Measurements from ENCODE around the gene RFFL.

RFFL gene

GRCh38 chr17:35081638-35082037 lies 18.1 kb upstream of the RFFL start:
- no peak for DNase-seq (ENCODE audit: low spot score)

DNA sequence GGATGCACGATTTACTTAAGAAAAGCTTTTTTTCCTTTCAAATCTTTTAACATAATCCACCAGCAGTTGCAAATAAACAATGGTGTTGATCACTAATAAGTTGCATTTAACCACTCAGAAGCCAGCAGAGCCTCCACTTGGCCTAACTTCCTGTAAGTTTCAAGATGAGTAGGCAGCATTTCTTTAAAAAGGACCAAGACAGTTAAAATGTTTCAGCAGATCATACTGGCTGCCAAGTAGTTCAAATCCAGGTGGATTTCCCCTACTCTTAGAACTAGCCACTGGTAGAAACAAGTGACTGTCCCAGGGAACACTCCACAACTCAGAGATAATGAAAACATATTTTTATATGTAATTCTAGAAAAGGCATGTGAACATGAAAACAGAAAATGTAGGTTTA lies 17.0 kb upstream of the RFFL start:
- DNase-seq (ENCODE audit: low spot score): no peak

GRCh38 chr17:35079547-35080423 lies 16.3 kb upstream of the RFFL start:
- no peak for DNase-seq (ENCODE audit: low spot score)

DNA sequence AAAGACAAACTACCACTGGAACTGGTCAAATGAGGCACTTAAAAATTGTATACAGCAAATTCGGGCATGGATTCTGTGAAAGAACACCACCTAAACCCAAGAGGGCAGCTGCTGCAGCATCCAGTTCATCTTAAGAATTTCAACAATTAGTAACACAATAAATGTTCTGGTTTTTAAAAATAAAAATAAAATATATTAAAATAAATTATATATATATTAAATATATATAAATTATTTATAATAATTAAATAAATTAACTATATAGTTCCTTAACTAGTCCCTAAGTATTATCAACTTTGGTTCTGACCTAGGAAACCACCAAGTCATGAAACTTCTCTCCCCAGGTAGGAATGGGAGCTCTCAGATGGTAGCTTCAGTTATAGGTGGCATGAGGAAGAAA lies 13.4 kb upstream of the RFFL start:
- DNase-seq (ENCODE audit: low spot score): no peak

DNA sequence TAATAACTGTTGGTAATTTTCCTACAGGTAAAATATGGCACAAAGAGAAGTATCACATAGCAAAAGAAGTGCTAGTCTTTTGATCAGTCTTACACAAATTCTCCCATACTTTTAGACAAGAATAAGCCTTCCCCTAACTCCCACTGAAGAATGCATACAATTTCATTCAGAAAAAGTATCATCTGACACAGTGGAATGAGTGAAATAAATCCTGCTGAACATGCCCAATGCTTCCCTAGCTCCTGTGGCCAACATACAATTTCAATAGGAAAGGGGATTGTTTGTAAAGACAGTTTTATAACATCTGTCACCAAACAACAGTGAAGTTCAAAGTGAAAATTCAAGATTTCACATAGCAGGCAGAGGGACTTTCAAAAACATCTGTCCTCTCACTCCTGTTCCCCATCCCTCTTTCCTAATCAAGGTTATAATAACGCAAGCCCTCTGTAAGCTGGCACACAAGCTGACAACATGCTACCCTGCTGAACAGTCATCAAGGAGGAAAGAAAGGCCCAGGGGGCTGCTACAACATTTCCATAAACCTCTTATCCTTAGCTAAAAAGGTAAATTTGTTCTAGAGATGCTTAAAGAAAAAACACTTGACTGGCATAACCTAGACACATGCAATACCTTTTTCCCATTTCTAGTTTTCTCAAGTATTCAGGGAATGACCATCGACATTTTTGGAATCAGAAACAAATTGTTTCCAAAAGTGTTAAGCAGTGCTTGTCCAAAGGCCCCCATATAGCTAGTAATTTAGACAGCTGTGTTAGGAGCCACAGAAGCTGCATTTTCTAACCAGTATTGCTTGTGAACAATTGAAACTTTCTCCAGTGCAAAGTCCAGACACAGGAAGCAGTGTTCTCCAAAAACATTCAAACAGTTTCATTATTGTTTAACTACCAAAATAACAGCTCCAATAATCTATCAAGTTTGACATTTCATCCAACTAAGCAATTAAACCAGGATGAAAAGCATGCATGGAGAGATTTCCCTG lies 11.5 kb upstream of the RFFL start:
- DNase-seq (ENCODE audit: low spot score): no peak

- no peak for DNase-seq (ENCODE audit: low spot score)
These were observed 10.6 kb upstream of the RFFL start for GRCh38 chr17:35073991-35074627.

GRCh38 chr17:35073183-35073790 lies 9.8 kb upstream of the RFFL start:
- DNase-seq (ENCODE audit: low spot score): no peak

- no peak for DNase-seq (ENCODE audit: low spot score)
These were observed 5.8 kb upstream of the RFFL start for GRCh38 chr17:35069311-35069710.

GRCh38 chr17:35068249-35068648 lies 4.7 kb upstream of the RFFL start:
- no peak for DNase-seq (ENCODE audit: low spot score)

GRCh38 chr17:35065880-35066279 lies 2.4 kb upstream of the RFFL start:
- no peak for DNase-seq (ENCODE audit: low spot score)

DNA sequence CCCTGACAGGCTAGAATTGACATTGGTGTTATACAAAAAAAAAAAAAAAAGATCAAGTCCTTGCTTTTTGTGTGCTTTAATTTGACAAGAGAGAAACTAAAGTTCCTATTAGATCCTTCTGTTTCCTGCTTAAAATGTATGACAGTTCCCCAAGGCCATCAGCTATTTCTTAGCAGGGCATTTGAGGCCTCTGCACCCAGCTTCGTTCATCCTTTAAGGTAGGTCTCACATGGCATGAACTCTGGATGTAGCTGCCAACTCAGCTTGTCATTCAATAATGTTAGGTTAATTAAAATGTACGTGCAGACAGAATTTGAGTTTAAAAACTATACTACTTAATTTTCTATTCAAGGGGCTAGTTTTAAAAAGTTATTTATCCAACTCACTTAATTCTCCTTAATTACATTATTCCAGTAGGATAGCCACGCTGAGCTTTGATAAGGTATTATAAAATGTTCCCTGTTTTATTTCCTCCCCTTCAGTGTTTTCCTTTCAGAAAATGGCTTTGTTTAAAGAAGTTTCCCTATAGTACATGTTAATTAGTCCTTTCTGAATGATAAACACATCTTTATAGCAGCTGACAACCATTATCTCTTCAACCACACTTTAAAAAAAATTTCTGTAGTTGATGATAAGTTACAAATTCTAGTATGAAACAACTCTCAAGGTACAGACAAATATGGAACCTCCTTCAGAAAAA lies 1.2 kb upstream of the RFFL start:
- no peak for DNase-seq (ENCODE audit: low spot score)

GRCh38 chr17:35062308-35062707 lies 1.2 kb downstream of the RFFL start:
- DNase-seq (ENCODE audit: low spot score): no peak

DNA sequence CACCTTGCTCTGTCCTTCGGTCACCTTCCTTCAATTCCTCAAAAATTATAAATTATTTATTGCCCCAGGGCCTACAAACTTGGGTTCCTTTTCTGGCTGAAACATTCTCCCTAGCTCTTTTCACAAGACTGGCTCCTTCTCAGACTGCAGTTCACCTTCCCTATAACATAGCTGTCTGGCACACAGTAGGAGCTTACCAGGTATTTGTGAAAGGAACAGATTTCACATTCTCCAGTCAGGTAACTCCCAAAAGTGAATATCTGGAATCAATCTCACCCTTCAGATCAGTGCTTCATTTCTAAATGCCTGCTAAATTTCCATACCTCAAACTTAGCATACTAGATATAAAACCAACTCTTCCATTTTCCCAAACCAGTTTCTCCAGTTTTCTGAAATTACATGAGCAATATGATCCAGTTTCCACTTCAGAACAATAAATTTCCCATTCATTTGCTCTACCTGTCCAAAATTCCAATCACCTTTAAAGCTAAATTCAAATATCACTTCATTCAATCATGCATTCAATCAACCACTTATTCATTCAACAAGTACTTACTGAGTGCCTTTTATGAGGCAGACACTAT lies 6.1 kb downstream of the RFFL start:
- DNase-seq (ENCODE audit: low spot score): no peak

DNA sequence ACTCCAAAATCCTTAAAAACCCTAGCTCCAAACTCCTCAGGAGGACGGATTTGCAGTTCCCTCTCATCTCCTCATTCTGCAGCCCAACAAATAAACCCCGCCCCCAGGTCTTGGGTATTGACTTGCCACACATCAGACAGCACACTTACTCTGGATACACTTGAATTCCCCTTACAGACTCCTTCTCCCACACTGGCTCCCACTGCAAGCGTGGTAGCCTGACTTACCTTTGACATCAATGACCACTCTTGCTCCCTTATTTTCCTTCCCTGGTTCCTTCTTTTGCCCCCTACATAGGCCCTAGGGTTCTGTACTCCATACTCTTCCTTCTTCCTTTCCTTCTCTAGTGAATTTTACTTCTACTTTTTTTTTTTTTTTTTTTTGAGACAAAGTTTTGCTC lies 7.5 kb downstream of the RFFL start:
- DNase-seq (ENCODE audit: low spot score): peak; percentile 35

GRCh38 chr17:35053204-35053603 lies 10.3 kb downstream of the RFFL start:
- DNase-seq (ENCODE audit: low spot score): no peak

DNA sequence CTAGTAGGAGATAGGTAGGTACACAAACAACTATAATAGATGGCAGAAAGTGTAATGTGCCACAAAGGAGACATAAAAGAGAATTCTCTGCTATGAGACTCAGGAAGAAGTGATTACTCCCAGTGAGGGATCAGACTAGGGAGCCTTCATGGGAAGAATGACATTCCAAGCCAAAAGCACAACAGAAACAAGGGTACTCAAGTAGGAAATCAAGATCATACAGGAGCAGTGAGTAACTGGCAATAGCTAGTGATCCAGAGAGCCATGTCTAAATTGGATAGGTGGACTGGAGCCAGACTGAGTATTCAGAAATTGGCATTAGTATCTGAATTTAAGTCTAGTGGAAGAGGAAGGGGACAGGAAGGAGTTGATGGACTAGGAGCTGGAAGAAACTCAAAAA lies 10.7 kb downstream of the RFFL start:
- no peak for DNase-seq (ENCODE audit: low spot score)

DNA sequence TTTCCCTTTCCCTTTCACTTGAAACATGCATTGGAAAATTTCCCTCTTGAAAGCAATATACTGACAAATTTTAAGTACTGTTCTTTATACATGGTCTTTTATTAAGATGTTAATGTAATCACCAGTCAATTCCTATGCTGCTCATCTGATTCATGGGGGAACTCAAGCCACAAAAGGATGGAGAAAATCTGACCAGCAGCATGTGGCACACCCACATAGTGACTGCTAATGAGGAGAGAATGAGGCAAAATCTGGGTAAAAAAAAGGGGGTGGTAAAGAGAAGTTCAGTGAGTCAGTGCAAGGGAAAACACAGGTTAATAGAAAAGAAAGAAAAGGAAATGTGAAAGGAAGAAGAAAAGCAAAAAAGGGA lies 11.3 kb downstream of the RFFL start:
- DNase-seq (ENCODE audit: low spot score): no peak

DNA sequence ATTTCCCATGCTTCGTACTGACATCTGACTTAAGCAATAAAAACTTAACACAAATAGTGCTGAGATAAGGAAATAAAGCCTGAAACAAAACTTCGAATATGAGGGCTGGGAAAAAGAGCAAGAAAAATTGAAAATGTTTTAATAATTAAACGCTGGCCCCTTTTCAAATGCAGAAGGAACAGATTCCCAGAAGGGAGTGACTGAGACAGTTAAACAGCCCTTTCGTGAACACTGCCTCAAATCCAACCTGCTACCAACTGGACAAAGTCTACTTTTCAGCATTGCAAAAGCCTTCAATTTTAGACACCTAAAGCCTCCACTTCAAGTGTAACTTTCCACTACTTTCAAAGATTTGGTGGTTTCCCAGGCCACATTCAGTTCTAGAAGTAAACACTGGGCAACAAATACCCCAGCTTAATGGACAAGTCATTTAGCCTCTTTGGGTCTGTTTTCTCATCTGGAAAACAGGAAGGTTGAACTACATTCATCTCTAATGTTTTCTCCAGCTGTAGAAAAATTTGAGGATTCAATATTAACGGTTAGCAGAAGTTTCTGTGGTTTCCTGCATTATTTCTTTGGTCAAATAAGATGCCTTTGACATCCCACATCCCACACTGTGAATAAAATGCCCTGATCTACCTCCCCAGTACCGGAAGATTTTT lies 11.8 kb downstream of the RFFL start:
- DNase-seq (ENCODE audit: low spot score): no peak

- DNase-seq (ENCODE audit: low spot score): no peak
These were observed 12.3 kb downstream of the RFFL start for GRCh38 chr17:35051183-35051578.

- DNase-seq (ENCODE audit: low spot score): no peak
These were observed 13.3 kb downstream of the RFFL start for GRCh38 chr17:35050170-35050569.

All from iPS-NIHi11 (cell line).